Vagina (tissue), 2 donors: Measurements from ENCODE around the gene ACYP2. TPM values are rescaled to one million over a fixed set of nuclear protein-coding genes. Genes with fewer than 3 reads are reported as not detected.
"Not testable (repeated sequence)": the region's sequence is repeated elsewhere in the genome, so short reads cannot be mapped to it uniquely, and the experiment has no call there.

Experiments
- DNase-seq, 2 donors: peaks; one replicate each; pipeline ENCODE4 v3.0.0-alpha.2; 2017; ENCODE audit errors: extremely low spot score in 2 of 2
- H3K27ac ChIP-seq: fragments of 200-600 bp; sonication (generic); one replicate; pipeline ENCODE4 v1.5.1; 2019
- H3K27me3 ChIP-seq: fragments of 200-600 bp; sonication (generic); one replicate; pipeline ENCODE4 v1.5.1; 2019
- H3K36me3 ChIP-seq, 2 donors: fragments of 200-600 bp; sonication (generic); one replicate each; pipeline ENCODE4 v1.5.1; 2017 to 2019
- H3K4me1 ChIP-seq: fragments of 200-600 bp; sonication (generic); one replicate; pipeline ENCODE4 v1.5.1; 2019
- H3K4me3 ChIP-seq, 2 donors: fragments of 200-600 bp; sonication (generic); 1 replicate in 1 of 2; 2 replicates in 1 of 2; pipeline ENCODE4 v1.5.1; 2016 to 2019
- H3K9me3 ChIP-seq: fragments of 200-600 bp; sonication (generic); one replicate; pipeline ENCODE4 v1.5.1; 2019
- CTCF ChIP-seq, 3 experiments: fragments of 450-650 bp in 2 of 3; fragments of 200-600 bp in 1 of 3; sonication (generic) in 1 of 3; IDR thresholded peaks; one replicate each; pipeline ENCODE4 v1.5.1; 2017 to 2019; ENCODE audit warnings: antibody characterized with exemption in 3 of 3, mild to moderate bottlenecking in 2 of 3, moderate library complexity in 2 of 3
- POLR2A ChIP-seq, 2 donors: fragments of 450-650 bp; IDR thresholded peaks; one replicate each; pipeline ENCODE4 v1.6.1; 2017; ENCODE audit warnings: antibody characterized with exemption in 2 of 2, mild to moderate bottlenecking in 2 of 2, moderate library complexity in 2 of 2
- POLR2AphosphoS5 ChIP-seq, 2 donors: sonication (generic); formaldehyde crosslinking; IDR thresholded peaks; one replicate each; pipeline ENCODE4 v1.9.0; 2017; ENCODE audit warnings: antibody characterized with exemption in 2 of 2, mild to moderate bottlenecking in 2 of 2, low read depth in 1 of 2; ENCODE audit not compliant: insufficient read depth in 1 of 2
- intact Hi-C: fragments of 100-400 bp; cut with DNase I; formaldehyde crosslinking; loops from one replicate; pipeline ENCODE4 v1.15.1; 2023
- total RNA-seq: library from RNA; depleted of rRNA; stranded (reverse); fragments of >200 nt; gene quantifications from one replicate; pipeline ENCODE4 v1.2.3, GENCODE V29; 2016

Gene ACYP2
- total RNA-seq, 1 donor from 2014 or later: 10.8 TPM

- intact Hi-C loops: no loop called here
- Histone ChIP-seq H3K9me3 (no peaks in the 10 kb centered on the region), H3K27me3 (no peaks in the 10 kb centered on the region), H3K4me3 (no peak overlapping the region), H3K36me3 (no peaks in the 10 kb centered on the region), H3K4me1 (no peaks in the 10 kb centered on the region), H3K27ac (no peak overlapping the region)
- no peak for TF ChIP-seq CTCF (IDR thresholded peaks at IDR 0.05)
- TF ChIP-seq POLR2A (IDR thresholded peaks at IDR 0.05): no peak
- TF ChIP-seq POLR2AphosphoS5 (IDR thresholded peaks at IDR 0.05; ENCODE audit: insufficient read depth in 1 of 2, low read depth in 1 of 2): no peak
- DNase-seq: no peak
Measured at GRCh38 chr2:54088191-54088634, 27.2 kb upstream of the ACYP2 start.

GRCh38 chr2:54088719-54089118, 26.7 kb upstream of the ACYP2 start:
- intact Hi-C loops: no loop called here
- Histone ChIP-seq H3K4me1 (no peaks in the 10 kb centered on the region), H3K9me3 (no peaks in the 10 kb centered on the region), H3K27me3 (no peaks in the 10 kb centered on the region), H3K36me3 (no peaks in the 10 kb centered on the region), H3K27ac (no peak overlapping the region), H3K4me3 (no peak overlapping the region)
- TF ChIP-seq POLR2A (IDR thresholded peaks at IDR 0.05) (no peak), CTCF (IDR thresholded peaks at IDR 0.05) (no peak), POLR2AphosphoS5 (IDR thresholded peaks at IDR 0.05; ENCODE audit: insufficient read depth in 1 of 2, low read depth in 1 of 2) (no peak)
- no peak for DNase-seq

- intact Hi-C loops: no loop called here
- no peak overlapping the region for H3K27ac ChIP-seq
- no peak for TF ChIP-seq POLR2AphosphoS5 (IDR thresholded peaks at IDR 0.05; ENCODE audit: insufficient read depth in 1 of 2, low read depth in 1 of 2)
- TF ChIP-seq CTCF (IDR thresholded peaks at IDR 0.05): no peak
- no peak for TF ChIP-seq POLR2A (IDR thresholded peaks at IDR 0.05)
Measured at GRCh38 chr2:54090521-54091117, 24.8 kb upstream of the ACYP2 start.

GRCh38 chr2:54092940-54093339, 22.5 kb upstream of the ACYP2 start:
- Histone ChIP-seq H3K36me3 (no peaks in the 10 kb centered on the region), H3K27me3 (no peaks in the 10 kb centered on the region), H3K4me3 (no peak overlapping the region), H3K9me3 (no peaks in the 10 kb centered on the region), H3K27ac (no peak overlapping the region), H3K4me1 (no peaks in the 10 kb centered on the region)
- TF ChIP-seq POLR2A (IDR thresholded peaks at IDR 0.05): no peak
- TF ChIP-seq CTCF (IDR thresholded peaks at IDR 0.05): no peak
- no peak for TF ChIP-seq POLR2AphosphoS5 (IDR thresholded peaks at IDR 0.05; ENCODE audit: insufficient read depth in 1 of 2, low read depth in 1 of 2)
- no peak for DNase-seq
- intact Hi-C loops: no loop called here

More at GRCh38 chr2:54090521-54091117, 24.8 kb upstream of the ACYP2 start:
- Histone ChIP-seq H3K27me3 (no peaks in the 10 kb centered on the region), H3K4me1 (no peaks in the 10 kb centered on the region), H3K36me3 (no peaks in the 10 kb centered on the region), H3K9me3 (no peaks in the 10 kb centered on the region), H3K4me3 (no peak overlapping the region)
- DNase-seq: no peak

GRCh38 chr2:54095406-54095805, 20.0 kb upstream of the ACYP2 start:
- H3K4me1 ChIP-seq, intact Hi-C loops, H3K27me3 ChIP-seq, H3K9me3 ChIP-seq, H3K4me3 ChIP-seq, DNase-seq, H3K27ac ChIP-seq, H3K36me3 ChIP-seq: not testable (repeated sequence)

- intact Hi-C loops, H3K27ac ChIP-seq, H3K9me3 ChIP-seq, H3K4me1 ChIP-seq, H3K4me3 ChIP-seq, H3K27me3 ChIP-seq, H3K36me3 ChIP-seq, DNase-seq: not testable (repeated sequence)
Measured at GRCh38 chr2:54096141-54096540, 19.3 kb upstream of the ACYP2 start.
